PC-3 (cell line): ENCODE data around the gene CHMP4B. TPM values are rescaled to one million over a fixed set of nuclear protein-coding genes. Genes with fewer than 3 reads are reported as not detected.
"Not testable (repeated sequence)": the region's sequence is repeated elsewhere in the genome, so short reads cannot be mapped to it uniquely, and the experiment has no call there.

Experiments
- ATAC-seq: fragments of 200-7000 bp; cut with Tn5 transposase; 2 replicates; pipeline ENCODE4 v1.9.1; 2020; ENCODE audit warnings: mild to moderate bottlenecking, moderate library complexity
- BruUV-seq: library from RNA; stranded (reverse); fragments of 400-500 nt; replicated peaks from 2 replicates; lab custom pipeline; 2021; lab: Mats Ljungman, UMichigan
- CTCF ChIA-PET: fragments of 300-600 bp; sonication (Branson Sonifier 250); formaldehyde crosslinking; loops from one replicate; lab custom pipeline; 2022; ENCODE audit warnings: antibody characterized with exemption; lab: Charles Lee
- POLR2A ChIA-PET: fragments of 300-600 bp; sonication (Branson Sonifier 250); formaldehyde crosslinking; loops from one replicate; lab custom pipeline; 2022; ENCODE audit warnings: antibody characterized with exemption; ENCODE audit not compliant: unreplicated experiment; lab: Charles Lee
- DNase-seq: peaks from one replicate; pipeline ENCODE4 v3.0.0-alpha.2; 2015
- H2AFZ ChIP-seq: fragments of 300-600 bp; sonication (generic); 2 replicates; pipeline ENCODE4 v1.6.0; 2016; ENCODE audit warnings: antibody characterized with exemption, low read length
- H3F3A ChIP-seq: fragments of 300-600 bp; sonication (generic); one replicate; pipeline ENCODE4 v1.6.0; 2017; ENCODE audit warnings: antibody characterized with exemption, low read length, control low read depth, mild to moderate bottlenecking; ENCODE audit not compliant: unreplicated experiment
- H3K27ac ChIP-seq: fragments of 300-600 bp; sonication (generic); 2 replicates; pipeline ENCODE4 v1.5.1; 2016; ENCODE audit warnings: mild to moderate bottlenecking, low read length
- H3K27me3 ChIP-seq: fragments of 300-600 bp; sonication (generic); 2 replicates; pipeline ENCODE4 v1.6.1; 2016; ENCODE audit warnings: low read length, mixed read lengths
- H3K36me3 ChIP-seq: fragments of 300-600 bp; sonication (generic); 2 replicates; pipeline ENCODE4 v1.6.1; 2016; ENCODE audit warnings: low read depth, mixed run types, low read length, mixed read lengths
- H3K4me1 ChIP-seq: fragments of 300-600 bp; sonication (generic); 2 replicates; pipeline ENCODE4 v1.5.1; 2016; ENCODE audit warnings: low read length; ENCODE audit not compliant: insufficient read depth
- H3K4me2 ChIP-seq: fragments of 300-600 bp; sonication (generic); 2 replicates; pipeline ENCODE4 v1.6.0; 2016; ENCODE audit warnings: low read length
- H3K4me3 ChIP-seq: fragments of 300-600 bp; sonication (generic); 2 replicates; pipeline ENCODE4 v1.5.1; 2016; ENCODE audit warnings: mild to moderate bottlenecking, low read length, mixed read lengths
- H3K79me2 ChIP-seq: fragments of 300-600 bp; sonication (generic); 2 replicates; pipeline ENCODE4 v1.6.1; 2017; ENCODE audit warnings: low read length, mixed read lengths
- H3K9ac ChIP-seq: fragments of 300-600 bp; sonication (generic); 2 replicates; pipeline ENCODE4 v1.6.0; 2016; ENCODE audit warnings: mild to moderate bottlenecking, low read length
- H3K9me2 ChIP-seq: fragments of 300-600 bp; sonication (generic); replicated peaks from 2 replicates; pipeline ENCODE4 v1.6.1; 2016; ENCODE audit warnings: mixed run types, low read length, mixed read lengths
- H3K9me3 ChIP-seq: fragments of 300-600 bp; sonication (generic); 2 replicates; pipeline ENCODE4 v1.6.1; 2016; ENCODE audit warnings: low read length, mixed read lengths
- H4K20me1 ChIP-seq: fragments of 300-600 bp; sonication (generic); 2 replicates; pipeline ENCODE4 v1.6.1; 2016; ENCODE audit warnings: low read length, mixed read lengths
- EZH2 ChIP-seq: fragments of 300-600 bp; sonication (generic); IDR thresholded peaks from one replicate; pipeline ENCODE4 v1.6.1; 2017; ENCODE audit warnings: antibody characterized with exemption, mild to moderate bottlenecking, low read length; ENCODE audit not compliant: unreplicated experiment
- EZH2phosphoT487 ChIP-seq: fragments of 300-600 bp; sonication (generic); IDR thresholded peaks from 2 replicates; pipeline ENCODE4 v1.6.1; 2018; ENCODE audit warnings: mild to moderate bottlenecking, antibody characterized with exemption, low read length, borderline replicate concordance
- intact Hi-C: fragments of 100-400 bp; cut with micrococcal nuclease; formaldehyde crosslinking; loops from 2 replicates; pipeline ENCODE4 v1.9.0; 2023
- total RNA-seq: library from RNA; depleted of rRNA; stranded (reverse); fragments of >200 nt; gene quantifications from 2 replicates; pipeline ENCODE4 v1.2.3, GENCODE V29; 2014
- TF ChIP-seq, protein P1 (sequence below): fragments of 300-600 bp; sonication (generic); conservative IDR thresholded peaks from 2 replicates; pipeline ENCODE4 v1.5.1; 2017; ENCODE audit warnings: antibody characterized with exemption, low read depth, mild to moderate bottlenecking, low read length

The CHMP4B gene
- total RNA-seq, 1 experiment from 2014 or later, result 68.8 TPM

DNA sequence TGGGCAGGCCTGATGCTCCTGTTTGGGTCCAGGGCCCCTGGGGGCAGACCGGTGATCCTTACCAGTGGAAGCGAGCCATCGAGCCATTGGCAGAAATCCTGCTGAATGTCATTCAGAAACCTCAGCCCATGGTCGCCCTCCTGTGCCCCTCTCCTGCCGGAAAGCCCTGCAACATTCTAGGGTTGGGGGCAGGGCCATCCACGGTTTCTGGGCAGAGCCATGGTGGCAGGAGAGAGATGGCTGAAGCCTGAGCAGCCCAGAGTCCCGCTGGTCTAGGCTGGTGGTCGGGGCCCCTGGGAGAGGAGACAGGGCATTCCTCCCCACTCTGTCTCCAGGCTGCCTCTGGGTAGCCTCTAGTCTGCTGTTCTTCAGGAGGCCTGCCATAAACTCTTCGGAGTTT, 19.6 kb upstream of the CHMP4B start:
- no peak overlapping the region for H3K27ac ChIP-seq
- H3K4me1 ChIP-seq, result peaks cover 56% of the 10 kb centered on the region
- ATAC-seq (no peak), DNase-seq (no peak)
- H2AFZ ChIP-seq, result no peak overlapping the region
- ChIA-PET POLR2A (no interaction called here), CTCF (interaction anchor here (0.5 kb wide), 1 partner anchor 276 kb away, joined by 5 read pairs; no protein-coding TSS in a partner anchor)
- no TSS peak for BruUV-seq
- H3K4me2 ChIP-seq, result no peak overlapping the region
- H3K4me3 ChIP-seq, result no peak overlapping the region
- no peaks in the 10 kb centered on the region for H3K27me3 ChIP-seq
- H4K20me1 ChIP-seq, result no peaks in the 10 kb centered on the region
- H3K9ac ChIP-seq, result no peak overlapping the region
- H3K9me3 ChIP-seq, result no peaks in the 10 kb centered on the region
- TF ChIP-seq, protein P1, sequence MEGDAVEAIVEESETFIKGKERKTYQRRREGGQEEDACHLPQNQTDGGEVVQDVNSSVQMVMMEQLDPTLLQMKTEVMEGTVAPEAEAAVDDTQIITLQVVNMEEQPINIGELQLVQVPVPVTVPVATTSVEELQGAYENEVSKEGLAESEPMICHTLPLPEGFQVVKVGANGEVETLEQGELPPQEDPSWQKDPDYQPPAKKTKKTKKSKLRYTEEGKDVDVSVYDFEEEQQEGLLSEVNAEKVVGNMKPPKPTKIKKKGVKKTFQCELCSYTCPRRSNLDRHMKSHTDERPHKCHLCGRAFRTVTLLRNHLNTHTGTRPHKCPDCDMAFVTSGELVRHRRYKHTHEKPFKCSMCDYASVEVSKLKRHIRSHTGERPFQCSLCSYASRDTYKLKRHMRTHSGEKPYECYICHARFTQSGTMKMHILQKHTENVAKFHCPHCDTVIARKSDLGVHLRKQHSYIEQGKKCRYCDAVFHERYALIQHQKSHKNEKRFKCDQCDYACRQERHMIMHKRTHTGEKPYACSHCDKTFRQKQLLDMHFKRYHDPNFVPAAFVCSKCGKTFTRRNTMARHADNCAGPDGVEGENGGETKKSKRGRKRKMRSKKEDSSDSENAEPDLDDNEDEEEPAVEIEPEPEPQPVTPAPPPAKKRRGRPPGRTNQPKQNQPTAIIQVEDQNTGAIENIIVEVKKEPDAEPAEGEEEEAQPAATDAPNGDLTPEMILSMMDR, result no peak
- TF ChIP-seq EZH2phosphoT487 (no peak), EZH2 (no peak)
- no peaks in the 10 kb centered on the region for H3K9me2 ChIP-seq
- H3F3A ChIP-seq, result peaks cover 4% of the 10 kb centered on the region
- intact Hi-C loops, result no loop called here
- no peaks in the 10 kb centered on the region for H3K36me3 ChIP-seq
- no peaks in the 10 kb centered on the region for H3K79me2 ChIP-seq

DNA sequence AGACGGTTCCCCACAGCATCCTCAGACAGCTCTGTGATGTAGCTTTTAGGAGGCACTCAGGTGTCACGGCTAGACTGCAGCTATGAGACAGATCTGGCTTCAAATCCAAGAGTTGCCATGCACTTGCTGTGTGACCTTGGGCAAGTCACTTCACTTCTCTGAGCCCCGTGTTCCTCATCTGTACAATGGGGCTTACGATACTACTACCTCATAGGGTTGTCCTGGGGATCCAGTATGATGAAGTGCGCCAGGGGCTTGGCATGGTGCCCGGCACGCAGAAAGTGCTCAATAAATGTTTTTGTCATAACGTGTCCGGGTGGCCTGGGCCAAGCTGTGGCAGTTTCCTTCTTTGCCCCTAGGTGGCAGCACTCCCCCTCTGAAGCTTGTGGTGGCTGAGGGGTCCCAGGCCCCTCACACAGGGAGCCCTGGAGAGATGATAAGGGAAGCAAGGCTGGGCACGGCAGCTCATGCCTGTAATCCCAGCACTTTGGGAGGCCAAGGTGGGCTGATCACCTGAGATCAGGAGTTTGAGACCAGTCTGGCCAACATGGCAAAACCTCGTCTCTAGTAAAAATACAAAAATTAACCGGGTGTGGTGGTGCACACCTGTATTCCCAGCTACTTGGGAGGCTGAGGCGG, 19.1 kb upstream of the CHMP4B start:
- ATAC-seq (no peak), DNase-seq (peak; percentile 62)
- Histone ChIP-seq H3K9me2 (no peaks in the 10 kb centered on the region), H3K4me1 (peaks cover 62% of the 10 kb centered on the region), H3K9me3 (no peaks in the 10 kb centered on the region), H3F3A (peaks cover 4% of the 10 kb centered on the region), H3K36me3 (no peaks in the 10 kb centered on the region), H3K4me3 (no peak overlapping the region), H2AFZ (no peak overlapping the region), H3K79me2 (no peaks in the 10 kb centered on the region), H3K27me3 (no peaks in the 10 kb centered on the region), H3K9ac (no peak overlapping the region), H4K20me1 (no peaks in the 10 kb centered on the region), H3K27ac (no peak overlapping the region), H3K4me2 (no peak overlapping the region)
- CTCF ChIA-PET, result interaction anchor here (0.5 to 0.6 kb wide), 2 partner anchors 112 to 276 kb away, joined by 3 to 5 read pairs; no protein-coding TSS in a partner anchor
- intact Hi-C loops, result no loop called here
- BruUV-seq, result no TSS peak
- TF ChIP-seq EZH2phosphoT487 (no peak), EZH2 (no peak)
- TF ChIP-seq, protein P1, result peak; percentile 88
- POLR2A ChIA-PET, result no interaction called here

DNA sequence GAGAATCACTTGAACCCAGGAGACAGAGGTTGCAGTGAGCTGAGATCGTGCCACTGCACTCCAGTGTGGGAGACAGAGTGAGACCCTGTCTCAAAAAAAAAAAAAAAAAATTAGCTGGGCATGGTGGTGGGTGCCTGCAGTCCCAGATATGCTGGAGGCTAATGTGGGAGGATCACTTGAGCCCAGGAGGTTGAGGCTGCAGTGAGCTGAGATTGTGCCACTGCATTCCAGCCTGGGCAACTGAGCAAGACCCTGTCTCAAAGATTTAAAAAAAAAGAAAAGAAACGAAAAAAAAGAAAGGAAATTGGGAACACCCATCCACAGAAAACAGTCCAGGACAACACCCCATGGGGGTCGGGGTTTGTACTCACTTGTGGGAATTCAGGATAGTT, 18.6 kb upstream of the CHMP4B start:
- H3K9ac ChIP-seq, H3K9me3 ChIP-seq, H3K36me3 ChIP-seq, H3F3A ChIP-seq, DNase-seq, intact Hi-C loops, H3K9me2 ChIP-seq, ATAC-seq, H4K20me1 ChIP-seq, H3K79me2 ChIP-seq, H3K4me3 ChIP-seq, BruUV-seq, H3K27me3 ChIP-seq, H3K27ac ChIP-seq: not testable (repeated sequence)
- ChIA-PET POLR2A (interaction anchor here (0.6 kb wide), 1 partner anchor 32 kb away, joined by 6 read pairs; no protein-coding TSS in a partner anchor), CTCF (interaction anchor here (0.6 kb wide), 1 partner anchor 112 kb away, joined by 3 read pairs; no protein-coding TSS in a partner anchor)
- Histone ChIP-seq H2AFZ (peak overlapping the region; percentile 37), H3K4me2 (peak overlapping the region; percentile 22; the same call in 1 of the 2 replicates), H3K4me1 (peaks cover 65% of the 10 kb centered on the region)
